GM06990 (cell line): Measurements from ENCODE around the gene PGGHG.

Experiments used
- DNase-seq: peaks from one replicate; pipeline ENCODE4 v3.0.0-alpha.2; 2011; ENCODE audit not compliant: insufficient read length; ENCODE audit errors: extremely low read depth
- H3K27me3 ChIP-seq: replicated peaks from 2 replicates; pipeline ENCODE4 v1.6.0; 2011; ENCODE audit warnings: low read length; ENCODE audit not compliant: control insufficient read depth, insufficient read depth
- H3K36me3 ChIP-seq: 2 replicates; pipeline ENCODE4 v1.5.1; 2011; ENCODE audit warnings: low read length; ENCODE audit not compliant: control insufficient read depth, insufficient read depth
- H3K4me3 ChIP-seq: replicated peaks from 2 replicates; pipeline ENCODE4 v1.5.1; 2011; ENCODE audit warnings: low read depth, mild to moderate bottlenecking, control low read depth, low read length
- TF ChIP-seq, protein P1 (sequence below): IDR thresholded peaks from 2 replicates; pipeline ENCODE4 v1.5.1; 2011; ENCODE audit warnings: low read length, control low read depth, mild to moderate bottlenecking, inconsistent platforms; ENCODE audit not compliant: insufficient read depth, poor library complexity, severe bottlenecking

Gene PGGHG

DNA sequence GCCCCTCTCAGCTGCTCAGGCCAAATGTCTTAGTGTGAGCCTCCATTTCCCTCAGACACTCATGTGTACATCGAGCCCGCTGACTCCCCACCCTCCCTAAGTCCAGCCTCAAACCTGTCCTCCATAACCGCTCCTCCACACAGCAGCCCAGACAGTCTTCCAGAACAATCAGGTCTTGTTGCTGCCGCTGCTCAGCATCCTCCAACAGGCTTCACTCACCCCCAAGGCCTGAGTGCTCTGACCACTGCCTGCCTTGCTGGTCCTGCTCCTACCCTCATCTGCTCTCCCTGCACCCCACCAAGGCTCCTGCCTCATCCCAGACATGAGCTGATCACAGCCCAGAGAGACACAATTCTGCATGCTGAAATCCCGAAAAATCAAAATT is 35.0 kb upstream of the PGGHG start:
- DNase-seq = no peak
- Histone ChIP-seq H3K4me3 (no peak overlapping the region), H3K27me3 (no peaks in the 10 kb centered on the region), H3K36me3 (peaks cover 29% of the 10 kb centered on the region)
- TF ChIP-seq, protein P1, sequence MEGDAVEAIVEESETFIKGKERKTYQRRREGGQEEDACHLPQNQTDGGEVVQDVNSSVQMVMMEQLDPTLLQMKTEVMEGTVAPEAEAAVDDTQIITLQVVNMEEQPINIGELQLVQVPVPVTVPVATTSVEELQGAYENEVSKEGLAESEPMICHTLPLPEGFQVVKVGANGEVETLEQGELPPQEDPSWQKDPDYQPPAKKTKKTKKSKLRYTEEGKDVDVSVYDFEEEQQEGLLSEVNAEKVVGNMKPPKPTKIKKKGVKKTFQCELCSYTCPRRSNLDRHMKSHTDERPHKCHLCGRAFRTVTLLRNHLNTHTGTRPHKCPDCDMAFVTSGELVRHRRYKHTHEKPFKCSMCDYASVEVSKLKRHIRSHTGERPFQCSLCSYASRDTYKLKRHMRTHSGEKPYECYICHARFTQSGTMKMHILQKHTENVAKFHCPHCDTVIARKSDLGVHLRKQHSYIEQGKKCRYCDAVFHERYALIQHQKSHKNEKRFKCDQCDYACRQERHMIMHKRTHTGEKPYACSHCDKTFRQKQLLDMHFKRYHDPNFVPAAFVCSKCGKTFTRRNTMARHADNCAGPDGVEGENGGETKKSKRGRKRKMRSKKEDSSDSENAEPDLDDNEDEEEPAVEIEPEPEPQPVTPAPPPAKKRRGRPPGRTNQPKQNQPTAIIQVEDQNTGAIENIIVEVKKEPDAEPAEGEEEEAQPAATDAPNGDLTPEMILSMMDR = no peak

DNA sequence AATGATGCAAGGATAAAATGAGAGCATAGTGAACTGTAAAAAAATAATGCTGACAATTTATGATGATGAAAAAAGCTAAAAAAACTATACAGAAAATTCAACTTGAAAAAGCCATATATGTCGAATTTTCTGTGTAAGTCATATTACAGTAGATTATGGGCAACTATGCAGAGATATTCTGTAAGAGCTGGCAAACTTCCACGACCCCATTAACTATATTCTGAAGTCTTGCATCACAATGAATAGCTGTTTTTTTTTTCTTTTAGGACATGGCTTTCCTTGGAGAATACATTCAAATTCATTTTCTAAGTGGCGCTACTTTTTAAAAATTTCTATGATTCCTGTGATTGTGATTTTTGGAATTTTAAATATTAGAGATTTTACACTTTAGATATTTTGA is 33.8 kb upstream of the PGGHG start:
- H3K36me3 ChIP-seq = peaks cover 27% of the 10 kb centered on the region
- TF ChIP-seq, protein P1 = no peak

DNA sequence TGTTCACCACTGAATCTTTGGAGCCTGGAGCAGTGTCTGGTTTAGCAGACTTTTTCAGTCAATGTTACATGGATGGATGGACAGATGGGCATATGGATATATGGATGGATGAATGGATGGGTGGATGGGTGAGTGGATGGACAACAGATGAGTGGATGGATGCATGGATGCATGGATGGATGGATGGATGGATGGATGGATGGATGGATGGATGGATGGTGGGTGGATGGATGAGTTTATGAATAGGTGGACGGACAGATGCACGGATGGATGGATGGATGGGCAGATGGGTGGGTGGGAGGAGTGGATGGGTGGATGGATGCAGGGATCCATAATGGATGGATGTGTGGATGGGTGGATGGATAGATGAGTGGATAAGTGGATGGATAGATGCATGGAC is 33.1 kb upstream of the PGGHG start:
- DNase-seq = no peak
- Histone ChIP-seq H3K36me3 (peaks cover 21% of the 10 kb centered on the region), H3K4me3 (no peak overlapping the region), H3K27me3 (no peaks in the 10 kb centered on the region)
- TF ChIP-seq, protein P1 = no peak

More for the DNA sequence above, 33.8 kb upstream of the PGGHG start:
- H3K4me3 ChIP-seq = no peak overlapping the region
- no peak for DNase-seq
- H3K27me3 ChIP-seq = no peaks in the 10 kb centered on the region

DNA sequence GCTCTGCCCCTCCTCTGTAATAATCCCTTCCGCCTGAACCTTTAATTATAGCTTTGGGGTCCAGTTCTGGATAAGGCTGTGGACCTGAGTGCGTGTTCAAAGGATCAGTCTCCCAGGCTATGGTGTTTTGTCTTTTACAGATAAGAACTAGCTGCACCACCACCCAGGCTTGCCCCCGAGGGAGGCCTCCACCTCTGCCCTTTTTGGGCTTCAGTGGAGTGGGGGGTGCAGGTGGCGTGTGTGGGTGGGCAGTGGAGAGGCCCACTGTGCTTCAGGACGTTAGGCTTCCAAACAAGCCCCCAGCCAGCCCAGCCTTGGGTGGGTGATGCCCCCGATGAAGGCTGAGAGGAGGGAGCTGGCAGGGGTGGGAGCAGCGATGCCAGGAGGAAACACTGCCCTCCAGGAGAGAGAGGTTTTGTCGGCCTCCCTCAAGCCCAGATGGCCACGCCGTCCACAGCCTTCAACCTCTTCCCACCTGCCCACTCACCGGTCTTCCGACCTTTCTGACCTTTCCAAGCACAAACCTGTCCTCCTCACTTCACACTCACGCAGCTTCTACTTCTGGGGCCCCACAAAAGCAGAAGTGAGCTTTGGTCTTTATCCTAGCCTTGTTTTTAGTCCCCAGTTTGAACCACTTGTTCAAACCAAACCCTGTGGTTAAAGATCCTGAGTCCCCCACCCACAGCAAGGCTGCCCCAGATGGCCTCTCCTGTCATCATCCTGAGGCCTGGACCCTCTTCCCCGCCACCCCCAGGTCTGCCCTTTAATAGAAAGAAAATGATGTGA is 31.8 kb upstream of the PGGHG start:
- no peak overlapping the region for H3K4me3 ChIP-seq
- DNase-seq = no peak
- no peaks in the 10 kb centered on the region for H3K27me3 ChIP-seq
- peaks cover 14% of the 10 kb centered on the region for H3K36me3 ChIP-seq
- TF ChIP-seq, protein P1 = no peak

DNA sequence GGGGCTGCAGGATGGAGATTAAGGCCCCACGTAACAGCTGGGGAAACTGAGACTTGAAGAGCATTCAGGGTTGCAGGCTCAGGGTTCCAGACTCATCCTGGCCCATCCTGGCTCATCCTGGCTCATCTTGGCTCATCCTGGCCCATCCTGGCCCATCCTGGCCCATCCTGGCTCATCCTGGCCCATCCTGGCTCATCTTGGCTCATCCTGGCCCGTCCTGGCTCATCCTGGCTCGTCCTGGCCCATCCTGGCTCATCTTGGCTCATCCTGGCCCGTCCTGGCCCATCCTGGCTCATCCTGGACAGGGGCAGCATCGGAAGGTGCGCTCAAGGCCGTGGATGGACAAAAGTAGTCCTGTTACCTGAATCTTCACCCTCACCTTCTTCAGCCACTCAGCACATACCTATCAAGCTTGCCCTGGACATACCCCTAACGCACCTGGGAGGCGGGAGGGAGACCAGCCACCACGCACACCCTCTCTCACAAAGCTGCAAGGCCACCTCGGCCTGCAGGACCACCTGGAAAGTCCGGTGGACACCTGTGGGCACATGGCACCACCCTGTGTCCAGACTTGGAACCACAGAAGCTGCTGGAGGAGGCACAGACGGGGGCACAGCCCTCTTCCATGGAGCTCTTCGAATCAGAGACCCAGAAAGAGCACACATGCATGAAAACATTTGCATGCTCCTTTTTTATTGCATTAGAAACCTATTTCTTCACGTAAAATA is 31.0 kb upstream of the PGGHG start:
- no peak for DNase-seq
- H3K36me3 ChIP-seq = peaks cover 9% of the 10 kb centered on the region

More for the DNA sequence above, 31.0 kb upstream of the PGGHG start:
- H3K4me3 ChIP-seq = no peak overlapping the region
- H3K27me3 ChIP-seq = no peaks in the 10 kb centered on the region
- TF ChIP-seq, protein P1 = peak; percentile 43
